ENCODE results near the gene M1AP. TPM values are rescaled to one million over a fixed set of nuclear protein-coding genes. Genes with fewer than 3 reads are reported as not detected.

Gene M1AP
- total and polyA plus RNA-seq, 4 donors = 0.77 to 1.2 (median 0.88) TPM

DNA sequence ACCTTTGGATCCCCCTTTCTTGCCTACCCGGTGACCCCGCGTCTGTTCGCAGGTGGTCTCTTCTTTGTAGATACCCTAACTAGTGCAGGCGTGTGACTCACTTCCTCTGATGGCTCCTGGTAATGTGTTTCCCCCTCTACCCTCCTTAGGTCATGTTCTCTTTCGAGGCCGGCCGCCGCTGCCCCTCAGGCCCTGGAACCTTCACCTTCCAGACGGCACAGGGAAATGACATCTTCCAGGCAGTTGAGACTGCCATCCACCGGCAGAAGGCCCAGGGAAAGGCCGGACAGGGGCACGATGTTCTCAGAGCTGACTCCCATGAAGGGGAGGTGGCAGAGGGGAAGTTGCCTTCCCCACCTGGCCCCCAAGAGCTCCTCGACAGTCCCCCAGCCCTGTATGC is 92.0 kb downstream of the M1AP start:
- peaks cover 0 to 7% (median 0%) of the 10 kb centered on the region in 4 donors for H3K36me3 ChIP-seq (ENCODE audit: control insufficient read depth in 4 of 4, insufficient read depth in 4 of 4, low read length in 4 of 4)
- no peak overlapping the region for H3K9ac ChIP-seq (ENCODE audit: insufficient read depth in 1 of 2, low read length in 2 of 2)
- DNase-seq (no peak), ATAC-seq (ENCODE audit: insufficient read depth, low FRiP score) (no peak)
- no peaks in the 10 kb centered on the region for H3K9me3 ChIP-seq (ENCODE audit: control insufficient read depth in 4 of 4, insufficient read depth in 3 of 4, low read length in 3 of 4)
- H3K27ac ChIP-seq (ENCODE audit: low read depth in 1 of 2, low read length in 1 of 2) = no peak overlapping the region
- H3K4me1 ChIP-seq (ENCODE audit: control insufficient read depth in 5 of 5, insufficient read depth in 5 of 5, low read length in 5 of 5) = peaks cover 0 to 22% (median 0%) of the 10 kb centered on the region in 5 donors
- WGBS, 2 donors = 63 to 79% methylated on average over 14 of the region's 14 CpGs
- H3K27me3 ChIP-seq (ENCODE audit: control insufficient read depth in 3 of 3, insufficient read depth in 3 of 3, low read length in 2 of 3) = peaks cover 0 to 8% (median 6%) of the 10 kb centered on the region in 3 donors
- no peak for TF ChIP-seq CTCF (IDR thresholded peaks at IDR 0.05; ENCODE audit: control extremely low read depth, extremely low read depth)
- no peak overlapping the region for H3K4me3 ChIP-seq

DNA sequence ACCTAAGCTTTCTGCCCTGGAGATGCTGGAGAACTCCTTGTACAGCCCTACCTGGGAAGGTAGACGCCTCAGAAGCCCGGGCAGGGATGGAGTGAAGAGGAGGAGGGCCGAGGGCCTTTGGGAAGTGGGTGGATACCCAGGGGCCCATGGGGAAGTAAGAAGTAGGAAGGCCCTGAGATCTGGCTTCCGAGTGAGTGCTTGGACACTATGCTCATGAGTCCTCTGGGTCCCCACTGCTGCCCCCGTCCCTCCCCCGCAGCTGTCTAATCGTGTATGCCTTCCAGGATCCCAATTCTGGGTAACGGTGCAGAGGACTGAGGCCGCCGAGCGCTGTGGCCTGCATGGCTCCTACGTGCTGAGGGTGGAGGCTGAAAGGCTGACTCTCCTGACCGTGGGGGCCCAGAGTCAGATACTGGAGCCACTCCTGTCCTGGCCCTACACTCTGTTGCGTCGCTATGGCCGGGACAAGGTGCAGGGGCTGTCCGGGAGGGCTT is 92.5 kb downstream of the M1AP start:
- Histone ChIP-seq H3K27me3 (ENCODE audit: control insufficient read depth in 3 of 3, insufficient read depth in 3 of 3, low read length in 2 of 3) (peaks cover 0 to 8% (median 2%) of the 10 kb centered on the region in 3 donors), H3K27ac (ENCODE audit: low read depth in 1 of 2, low read length in 1 of 2) (peak overlapping the region in 1 of 2 donors; percentile 85), H3K4me1 (ENCODE audit: control insufficient read depth in 5 of 5, insufficient read depth in 5 of 5, low read length in 5 of 5) (peaks cover 0 to 22% (median 0%) of the 10 kb centered on the region in 5 donors), H3K4me3 (peak overlapping the region; percentile 66), H3K9ac (ENCODE audit: insufficient read depth in 1 of 2, low read length in 2 of 2) (peak overlapping the region in 1 of 2 donors; percentile 7), H3K9me3 (ENCODE audit: control insufficient read depth in 4 of 4, insufficient read depth in 3 of 4, low read length in 3 of 4) (no peaks in the 10 kb centered on the region), H3K36me3 (ENCODE audit: control insufficient read depth in 4 of 4, insufficient read depth in 4 of 4, low read length in 4 of 4) (peaks cover 0 to 7% (median 0%) of the 10 kb centered on the region in 4 donors)
- TF ChIP-seq CTCF (IDR thresholded peaks at IDR 0.05; ENCODE audit: control extremely low read depth, extremely low read depth) = no peak
- DNase-seq (no peak), ATAC-seq (ENCODE audit: insufficient read depth, low FRiP score) (no peak)
- 52 to 69% methylated on average over 17 of the region's 17 CpGs for WGBS, 2 donors

DNA sequence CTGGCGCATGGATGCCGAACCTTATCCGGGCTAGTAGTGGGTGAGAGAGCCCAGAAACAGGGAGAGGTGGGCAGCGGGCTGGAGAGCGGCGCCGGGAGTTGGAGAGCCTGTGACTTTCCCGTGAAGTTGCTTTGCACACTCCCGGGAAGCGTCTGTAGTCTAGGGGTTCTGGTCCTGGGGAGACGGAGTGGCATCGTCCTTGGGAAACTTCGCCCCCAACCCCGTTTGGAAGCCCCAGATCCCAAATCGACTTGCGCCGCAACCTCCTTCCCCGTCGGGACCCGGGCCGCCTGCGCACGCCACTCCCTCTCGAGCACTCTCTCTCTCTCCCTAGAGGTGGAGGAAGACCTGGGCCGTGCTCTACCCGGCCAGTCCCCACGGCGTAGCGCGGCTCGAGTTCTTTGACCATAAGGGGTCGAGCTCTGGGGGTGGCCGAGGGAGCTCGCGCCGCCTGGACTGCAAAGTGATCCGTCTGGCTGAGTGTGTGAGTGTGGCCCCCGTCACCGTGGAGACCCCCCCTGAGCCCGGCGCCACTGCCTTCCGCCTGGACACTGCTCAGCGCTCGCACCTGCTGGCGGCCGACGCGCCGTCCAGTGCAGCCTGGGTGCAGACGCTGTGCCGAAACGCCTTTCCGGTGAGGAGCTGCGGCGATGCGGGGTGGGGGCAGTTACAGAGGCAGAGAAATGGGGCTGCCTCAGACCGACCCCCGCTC is 93.2 kb downstream of the M1AP start:
- Histone ChIP-seq H3K36me3 (ENCODE audit: control insufficient read depth in 4 of 4, insufficient read depth in 4 of 4, low read length in 4 of 4) (peaks cover 0 to 7% (median 0%) of the 10 kb centered on the region in 4 donors), H3K4me3 (peak overlapping the region; percentile 66), H3K27me3 (ENCODE audit: control insufficient read depth in 3 of 3, insufficient read depth in 3 of 3, low read length in 2 of 3) (peaks cover 0 to 2% (median 0%) of the 10 kb centered on the region in 3 donors), H3K4me1 (ENCODE audit: control insufficient read depth in 5 of 5, insufficient read depth in 5 of 5, low read length in 5 of 5) (peaks cover 0 to 22% (median 0%) of the 10 kb centered on the region in 5 donors), H3K9me3 (ENCODE audit: control insufficient read depth in 4 of 4, insufficient read depth in 3 of 4, low read length in 3 of 4) (no peaks in the 10 kb centered on the region), H3K27ac (ENCODE audit: low read depth in 1 of 2, low read length in 1 of 2) (peak overlapping the region in 1 of 2 donors; percentile 85), H3K9ac (ENCODE audit: insufficient read depth in 1 of 2, low read length in 2 of 2) (peak overlapping the region; percentile 7 to 51)
- DNase-seq (peak in 2 of 3 donors; percentile 42 to 52), ATAC-seq (ENCODE audit: insufficient read depth, low FRiP score) (peak; percentile 75)
- no peak for TF ChIP-seq CTCF (IDR thresholded peaks at IDR 0.05; ENCODE audit: control extremely low read depth, extremely low read depth)
- WGBS, 2 donors = 2 to 4% methylated on average over 52 to 58 of the region's 58 CpGs

All from lung (tissue), 12 donors.